ENCODE results near the gene FUT4.
"Not testable (repeated sequence)": the region's sequence is repeated elsewhere in the genome, so short reads cannot be mapped to it uniquely, and the experiment has no call there.

Gene FUT4

GRCh38 chr11:94558468-94558867 is 14.7 kb downstream of the FUT4 start:
- no peak overlapping the region for H3K4me3 ChIP-seq
- H3K27ac ChIP-seq: no peak overlapping the region

- Histone ChIP-seq H3K4me3 (no peak overlapping the region), H3K27ac (no peak overlapping the region)
Measured at GRCh38 chr11:94558932-94559331, 15.2 kb downstream of the FUT4 start.

GRCh38 chr11:94559361-94559760 is 15.6 kb downstream of the FUT4 start:
- no peak overlapping the region for H3K27ac ChIP-seq
- H3K4me3 ChIP-seq: no peak overlapping the region

DNA sequence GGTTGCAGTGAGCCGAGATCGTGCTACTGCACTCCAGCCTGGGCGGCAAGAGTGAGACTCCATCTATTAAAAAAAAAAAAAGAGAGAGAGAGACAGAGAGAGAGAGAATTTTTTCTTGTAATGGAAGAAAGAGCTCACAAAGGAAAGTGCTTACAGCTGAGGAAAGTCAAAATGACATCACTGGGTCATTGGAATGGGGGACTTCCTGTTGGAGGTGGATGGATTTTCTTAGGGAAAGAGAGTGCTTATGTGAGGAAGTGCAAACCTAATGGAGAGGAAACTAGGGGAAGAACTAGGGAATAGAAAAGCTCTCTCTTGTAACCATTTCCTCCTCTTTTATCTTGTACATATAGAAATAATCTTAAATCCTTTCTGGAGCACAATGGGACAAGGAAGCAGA is 17.1 kb downstream of the FUT4 start:
- no peak overlapping the region for H3K4me3 ChIP-seq
- no peak overlapping the region for H3K27ac ChIP-seq

DNA sequence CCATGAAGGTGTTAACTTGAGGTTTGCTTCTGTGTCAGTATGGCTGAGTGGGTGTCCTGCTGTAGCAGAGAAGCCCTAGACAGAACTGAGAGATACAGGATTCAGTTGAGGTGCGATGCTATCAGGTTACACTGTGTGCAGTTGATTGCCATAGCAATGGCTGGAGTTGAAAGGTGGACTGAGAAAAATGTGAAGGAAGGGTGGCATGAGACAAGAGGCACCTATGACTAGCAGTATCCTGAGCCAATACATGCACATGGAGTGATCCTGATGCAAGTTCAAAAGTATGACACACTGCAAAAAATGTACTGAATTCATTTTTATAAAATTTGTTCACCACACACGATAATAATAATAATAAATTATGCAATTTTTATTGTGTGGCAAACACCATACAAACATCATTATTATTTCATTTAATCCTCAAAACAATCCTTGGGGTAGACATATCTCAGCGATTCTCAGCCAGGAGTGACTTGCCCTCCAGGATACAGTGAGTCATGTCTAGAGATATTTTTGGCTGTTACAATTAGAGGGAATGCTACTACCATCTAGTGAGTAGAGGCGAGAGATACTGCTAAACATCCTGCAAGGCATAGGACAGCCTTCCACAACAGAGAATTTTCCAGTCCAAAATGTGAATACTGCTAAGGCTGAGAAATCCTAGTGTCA is 19.6 kb downstream of the FUT4 start:
- Histone ChIP-seq H3K4me3 (no peak overlapping the region), H3K27ac (no peak overlapping the region)

- Histone ChIP-seq H3K4me3 (no peak overlapping the region), H3K27ac (no peak overlapping the region)
Measured at GRCh38 chr11:94563848-94564467, 20.2 kb downstream of the FUT4 start.

DNA sequence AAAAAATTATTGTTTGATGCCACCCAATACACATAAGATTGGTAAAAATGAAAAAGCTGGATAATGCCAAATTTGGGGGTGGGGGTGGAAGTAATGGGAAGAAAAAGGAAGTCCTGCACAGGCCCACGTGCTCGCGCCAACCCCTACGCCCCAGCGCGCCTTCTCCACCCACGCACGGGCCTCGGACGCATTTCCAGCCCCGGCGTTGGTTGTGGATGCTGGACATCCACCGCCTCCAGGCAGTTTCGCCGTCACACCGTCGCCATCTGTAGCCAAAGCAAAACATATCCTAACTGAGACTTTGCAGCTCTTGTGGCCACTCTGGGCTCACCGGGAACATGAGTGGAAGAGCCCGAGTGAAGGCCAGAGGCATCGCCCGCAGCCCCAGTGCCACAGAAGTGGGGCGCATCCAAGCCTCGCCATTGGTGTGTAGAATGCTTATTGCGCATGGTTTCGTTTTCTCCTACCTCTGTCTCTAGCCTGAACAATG is 23.5 kb downstream of the FUT4 start, which contains the start of gene PIWIL4:
TSS of gene PIWIL4 (plus strand) at position 188 of the 490 bp plus-strand sequence. CDS start at position 339, 151 bp downstream.
- no peak within 1 kb of the TSS for H3K4me3 ChIP-seq

DNA sequence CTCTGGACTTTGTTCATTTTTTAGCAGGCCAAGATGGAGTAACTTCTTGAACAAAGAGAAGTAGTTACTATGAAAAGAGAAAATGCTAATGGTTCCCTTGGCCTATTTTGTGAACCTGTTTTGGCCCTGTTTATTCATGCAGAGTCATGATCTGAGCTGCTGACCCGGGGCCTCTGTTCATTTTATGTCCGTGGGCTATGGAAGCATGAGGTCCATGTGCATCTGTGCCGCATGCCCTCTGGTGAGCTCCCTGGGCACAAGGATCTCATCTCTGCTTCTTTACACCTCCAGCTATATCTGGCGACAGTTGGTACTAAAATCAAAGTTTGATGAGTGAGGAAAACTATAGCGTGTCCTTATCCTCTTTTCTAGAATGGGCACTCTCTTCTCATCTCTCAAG is 24.5 kb downstream of the FUT4 start:
- Histone ChIP-seq H3K4me3 (no peak overlapping the region), H3K27ac (no peak overlapping the region)

More for the DNA sequence above, 23.5 kb downstream of the FUT4 start, which contains the start of gene PIWIL4:
- H3K27ac ChIP-seq: no peak within 1 kb of the TSS

DNA sequence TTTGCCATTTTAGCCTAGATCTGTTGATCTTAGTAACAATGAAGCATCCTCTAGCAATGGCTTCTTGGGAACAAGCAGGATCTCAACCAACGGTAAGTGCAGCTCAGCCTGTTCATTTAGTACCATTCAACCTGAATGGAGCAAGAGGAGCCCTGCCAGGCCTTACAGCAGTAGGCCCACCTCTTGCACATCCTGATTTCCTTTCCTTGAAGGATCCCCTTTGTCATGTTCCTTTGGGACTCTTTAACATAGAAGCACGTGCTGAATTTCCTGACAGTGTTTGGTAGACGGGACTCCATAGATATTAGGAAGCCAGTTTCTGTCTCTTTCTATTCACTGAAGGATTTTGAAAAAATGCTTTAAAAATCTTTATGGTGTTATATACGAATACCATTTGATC is 25.0 kb downstream of the FUT4 start:
- no peak overlapping the region for H3K4me3 ChIP-seq
- H3K27ac ChIP-seq: no peak overlapping the region

DNA sequence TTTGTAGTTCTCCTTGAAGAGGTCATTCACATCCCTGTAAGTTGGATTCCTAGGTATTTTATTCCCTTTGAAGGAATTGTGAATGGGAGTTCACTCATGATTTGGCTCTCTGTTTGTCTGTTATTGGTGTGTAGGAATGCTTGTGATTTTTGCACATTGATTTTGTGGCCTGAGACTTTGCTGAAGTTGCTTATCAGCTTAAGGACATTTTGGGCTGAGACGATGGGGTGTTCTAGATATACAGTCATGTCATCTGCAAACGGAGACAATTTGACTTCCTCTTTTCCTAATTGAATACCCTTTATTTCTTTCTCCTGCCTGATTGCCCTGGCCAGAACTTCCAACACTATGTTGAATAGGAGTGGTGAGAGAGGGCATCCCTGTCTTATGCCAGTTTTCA is 29.3 kb downstream of the FUT4 start:
- not testable (repeated sequence) for H3K27ac ChIP-seq, H3K4me3 ChIP-seq

GRCh38 chr11:94574193-94574961 is 30.7 kb downstream of the FUT4 start:
- peak overlapping the region in 10 of 21 experiments; percentile 4 to 71 (median 49) for H3K27ac ChIP-seq
- H3K4me3 ChIP-seq: no peak overlapping the region

GRCh38 chr11:94576306-94576705 is 32.6 kb downstream of the FUT4 start:
- Histone ChIP-seq H3K27ac (no peak overlapping the region), H3K4me3 (no peak overlapping the region)

DNA sequence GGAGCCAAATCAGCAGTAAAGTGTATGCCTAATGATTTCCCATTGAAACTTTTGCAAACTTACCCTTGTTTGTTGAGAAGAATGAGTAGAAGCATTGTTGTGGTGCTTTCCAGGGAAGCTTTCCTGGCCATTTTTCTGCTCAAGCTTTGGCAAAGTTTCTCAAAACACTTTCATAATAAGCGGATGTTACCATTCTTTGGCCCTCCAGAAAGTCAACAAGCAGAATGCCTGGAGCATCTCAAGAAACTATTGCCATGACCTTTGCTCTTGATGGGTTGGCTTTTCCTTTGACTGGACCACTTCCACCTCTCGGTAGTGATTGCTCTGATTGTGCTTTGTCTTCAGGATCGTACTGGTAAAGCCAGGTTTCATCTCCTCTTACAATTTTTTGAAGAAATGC is 34.1 kb downstream of the FUT4 start:
- H3K4me3 ChIP-seq: no peak overlapping the region
- no peak overlapping the region for H3K27ac ChIP-seq

GRCh38 chr11:94581926-94582325 is 38.2 kb downstream of the FUT4 start:
- Histone ChIP-seq H3K4me3 (no peak overlapping the region), H3K27ac (no peak overlapping the region)

DNA sequence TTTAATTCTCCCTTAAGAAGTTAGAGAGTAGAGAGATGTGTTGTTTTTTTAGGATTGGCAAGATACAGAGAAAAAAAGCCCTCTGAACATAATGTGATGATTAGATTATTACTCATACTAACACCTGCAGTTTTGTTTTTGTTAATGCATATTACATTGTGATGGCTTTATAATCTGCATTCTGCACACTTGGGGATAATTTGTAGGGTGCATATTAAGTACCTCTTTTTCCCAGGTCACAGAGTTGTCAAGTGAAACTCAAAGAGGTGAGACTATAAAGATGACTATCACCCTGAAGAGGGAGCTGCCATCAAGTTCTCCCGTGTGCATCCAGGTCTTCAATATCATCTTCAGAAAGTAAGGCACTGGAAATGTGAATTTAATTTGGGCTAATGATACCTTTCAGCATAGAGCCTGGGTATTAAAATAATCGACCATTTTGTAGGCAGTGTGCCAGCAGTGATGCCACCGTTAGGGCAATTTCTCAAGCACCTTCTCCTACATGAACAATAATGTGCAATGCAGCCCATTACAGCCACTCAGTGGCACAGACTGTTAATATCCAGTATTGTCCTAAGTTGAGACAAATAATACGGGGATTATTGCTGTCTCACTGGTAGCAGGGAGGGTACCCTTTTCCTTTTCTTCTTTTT is 39.6 kb downstream of the FUT4 start:
- H3K4me3 ChIP-seq: no peak overlapping the region
- H3K27ac ChIP-seq: peak overlapping the region in 5 of 21 experiments; percentile 25 to 60 (median 51)

GRCh38 chr11:94583866-94584500 is 40.3 kb downstream of the FUT4 start:
- Histone ChIP-seq H3K4me3 (no peak overlapping the region), H3K27ac (peak overlapping the region in 5 of 21 experiments; percentile 25 to 60 (median 51))

DNA sequence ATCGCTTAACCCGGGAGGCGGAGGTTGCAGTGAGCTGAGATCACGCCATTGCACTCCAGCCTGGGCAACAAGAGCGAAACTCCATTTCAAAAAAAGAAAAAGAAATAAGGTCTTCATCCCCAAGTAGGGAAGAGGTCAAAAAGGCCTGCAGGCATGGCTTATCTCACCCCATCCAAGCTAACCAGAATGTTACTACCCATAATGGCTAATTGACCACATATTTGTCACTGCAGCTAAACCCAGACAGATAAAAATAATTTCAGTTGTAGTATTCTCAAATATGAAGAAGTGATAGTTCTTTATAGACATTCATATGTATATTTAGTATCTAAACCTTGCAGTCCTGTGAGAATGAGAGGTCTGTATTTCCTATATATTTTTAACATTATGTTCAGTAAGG is 41.3 kb downstream of the FUT4 start:
- Histone ChIP-seq H3K4me3 (no peak overlapping the region), H3K27ac (no peak overlapping the region)

DNA sequence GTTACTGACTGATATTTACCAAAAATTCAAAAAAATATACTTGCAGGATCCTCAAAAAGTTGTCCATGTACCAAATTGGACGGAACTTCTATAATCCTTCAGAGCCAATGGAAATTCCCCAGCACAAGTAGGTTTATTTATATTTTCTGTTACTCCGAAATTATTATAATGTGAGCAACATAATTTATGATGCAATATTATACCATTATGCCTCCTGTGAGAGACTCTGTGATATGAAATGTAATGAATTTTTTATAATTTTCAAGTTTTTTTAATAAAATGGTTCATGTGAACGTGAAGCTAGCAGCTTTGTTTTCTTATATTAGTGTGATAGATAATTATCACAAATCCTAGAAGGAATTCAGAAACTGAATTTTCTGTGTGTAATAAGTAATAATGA is 41.7 kb downstream of the FUT4 start:
- no peak overlapping the region for H3K27ac ChIP-seq
- no peak overlapping the region for H3K4me3 ChIP-seq

DNA sequence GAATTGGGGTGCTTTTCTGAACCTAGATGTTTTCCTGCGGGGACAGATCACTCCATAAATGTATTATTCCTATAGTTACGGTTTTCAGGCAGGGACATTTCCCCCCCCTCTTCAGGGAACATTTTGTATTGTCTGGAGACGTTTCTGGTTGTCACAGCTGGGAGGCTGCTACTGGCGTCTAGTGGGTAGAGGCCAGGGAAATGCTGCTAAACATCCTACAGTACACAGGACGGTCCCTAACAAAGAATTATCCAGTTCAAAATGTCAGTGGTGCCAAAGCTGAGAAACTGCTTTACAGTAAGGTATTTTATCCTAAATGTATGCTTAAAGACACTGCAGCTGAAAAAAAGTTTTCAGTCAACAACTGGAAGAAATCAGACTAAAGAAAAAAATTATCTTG is 42.8 kb downstream of the FUT4 start:
- H3K4me3 ChIP-seq: no peak overlapping the region
- no peak overlapping the region for H3K27ac ChIP-seq

DNA sequence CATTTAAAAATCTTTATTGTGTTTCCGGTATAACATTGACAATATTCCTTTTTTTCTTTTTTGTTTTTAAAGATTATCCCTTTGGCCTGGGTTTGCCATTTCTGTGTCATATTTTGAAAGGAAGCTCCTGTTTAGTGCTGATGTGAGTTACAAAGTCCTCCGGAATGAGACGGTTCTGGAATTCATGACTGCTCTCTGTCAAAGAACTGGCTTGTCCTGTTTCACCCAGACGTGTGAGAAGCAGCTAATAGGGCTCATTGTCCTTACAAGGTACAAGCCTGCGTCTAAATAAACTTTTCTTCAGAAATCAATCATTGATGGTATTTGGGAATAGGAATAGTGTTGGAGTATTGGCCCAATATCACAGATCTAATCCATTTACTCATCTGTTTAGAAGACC is 43.3 kb downstream of the FUT4 start:
- no peak overlapping the region for H3K27ac ChIP-seq

More for the DNA sequence above, 43.3 kb downstream of the FUT4 start:
- no peak overlapping the region for H3K4me3 ChIP-seq
